NCI-H1694 treated with DMSO at 0.1 percent for 48 hours (cell line): Measurements from ENCODE around the gene CWC15.
"Not testable (repeated sequence)": the region's sequence is repeated elsewhere in the genome, so short reads cannot be mapped to it uniquely, and the experiment has no call there.

Source experiments
- DNase-seq: peaks from one replicate; lab custom pipeline; 2025; lab: John Stamatoyannopoulos, UW

The CWC15 gene

GRCh38 chr11:94913718-94914394 lies 59.5 kb downstream of the CWC15 start:
- not testable (repeated sequence) for DNase-seq

- DNase-seq = no peak
These were observed 60.5 kb downstream of the CWC15 start for GRCh38 chr11:94912806-94913205.
